ENCODE data around the gene AGRP. TPM values are rescaled to one million over a fixed set of nuclear protein-coding genes. Genes with fewer than 3 reads are reported as not detected.

Gene AGRP
- total RNA-seq, 1 donor from 2014 or later, result 8.5 TPM

GRCh38 chr16:67456391-67457081 lies 26.8 kb downstream of the AGRP start:
- peak; percentile 53 for DNase-seq
- peaks cover 76% of the 10 kb centered on the region for H3K4me1 ChIP-seq
- no peaks in the 10 kb centered on the region for H3K9me3 ChIP-seq
- peak; percentile 49 for TF ChIP-seq CTCF (IDR thresholded peaks at IDR 0.05)
- intact Hi-C loops (cut with DNase I), result no loop called here
- peak overlapping the region; percentile 4 for H3K27ac ChIP-seq
- H3K27me3 ChIP-seq (ENCODE audit: low read depth), result no peaks in the 10 kb centered on the region
- peaks cover 36% of the 10 kb centered on the region for H3K36me3 ChIP-seq
- H3K4me3 ChIP-seq, result no peak overlapping the region
- ATAC-seq, result no peak

- no peak overlapping the region for H3K27ac ChIP-seq
- H3K36me3 ChIP-seq, result peaks cover 45% of the 10 kb centered on the region
- ATAC-seq (no peak), DNase-seq (no peak)
- intact Hi-C loops (cut with DNase I), result no loop called here
- H3K27me3 ChIP-seq (ENCODE audit: low read depth), result no peaks in the 10 kb centered on the region
- no peak for TF ChIP-seq CTCF (IDR thresholded peaks at IDR 0.05)
- no peaks in the 10 kb centered on the region for H3K9me3 ChIP-seq
- peaks cover 76% of the 10 kb centered on the region for H3K4me1 ChIP-seq
- no peak overlapping the region for H3K4me3 ChIP-seq
These were observed 28.5 kb downstream of the AGRP start for GRCh38 chr16:67454852-67455251.

- H3K36me3 ChIP-seq, result peaks cover 53% of the 10 kb centered on the region
- DNase-seq, result no peak
- intact Hi-C loops (cut with DNase I), result no loop called here
- no peak for ATAC-seq
- H3K4me1 ChIP-seq, result peaks cover 76% of the 10 kb centered on the region
- TF ChIP-seq CTCF (IDR thresholded peaks at IDR 0.05), result no peak
- H3K9me3 ChIP-seq, result no peaks in the 10 kb centered on the region
- no peak overlapping the region for H3K27ac ChIP-seq
- no peaks in the 10 kb centered on the region for H3K27me3 ChIP-seq (ENCODE audit: low read depth)
- H3K4me3 ChIP-seq, result no peak overlapping the region
These were observed 29.2 kb downstream of the AGRP start for GRCh38 chr16:67454104-67454503.

GRCh38 chr16:67451704-67452435 lies 31.5 kb downstream of the AGRP start:
- peaks cover 73% of the 10 kb centered on the region for H3K36me3 ChIP-seq
- peak; percentile 44 to 47 for ATAC-seq
- peak overlapping the region; percentile 25 for H3K27ac ChIP-seq
- H3K27me3 ChIP-seq (ENCODE audit: low read depth), result no peaks in the 10 kb centered on the region
- no peak for TF ChIP-seq CTCF (IDR thresholded peaks at IDR 0.05)
- intact Hi-C loops (cut with DNase I), result no loop called here
- H3K4me1 ChIP-seq, result peaks cover 73% of the 10 kb centered on the region
- no peaks in the 10 kb centered on the region for H3K9me3 ChIP-seq
- no peak for DNase-seq
- no peak overlapping the region for H3K4me3 ChIP-seq

GRCh38 chr16:67451061-67451703 lies 32.2 kb downstream of the AGRP start:
- intact Hi-C loops (cut with DNase I), result no loop called here
- H3K9me3 ChIP-seq, result no peaks in the 10 kb centered on the region
- TF ChIP-seq CTCF (IDR thresholded peaks at IDR 0.05), result no peak
- ATAC-seq, result no peak
- peaks cover 75% of the 10 kb centered on the region for H3K36me3 ChIP-seq
- no peak for DNase-seq
- peak overlapping the region; percentile 25 for H3K27ac ChIP-seq
- peaks cover 73% of the 10 kb centered on the region for H3K4me1 ChIP-seq
- no peak overlapping the region for H3K4me3 ChIP-seq
- no peaks in the 10 kb centered on the region for H3K27me3 ChIP-seq (ENCODE audit: low read depth)
